Ascending aorta (tissue), 2 donors: ENCODE measurements around the gene ELL2. TPM values are rescaled to one million over a fixed set of nuclear protein-coding genes. Genes with fewer than 3 reads are reported as not detected.
A peak's percentile ranks its signal among the peaks of the same experiment; 100 is the strongest.

Experiments
- DNase-seq, 2 donors: peaks; one replicate each; pipeline ENCODE4 v3.0.0-alpha.2; 2019; ENCODE audit warnings: low spot score in 2 of 2
- H3K27ac ChIP-seq, 2 donors: fragments of 200-600 bp; sonication (generic); one replicate each; pipeline ENCODE4 v1.5.1; 2016 to 2017; ENCODE audit warnings: mild to moderate bottlenecking in 1 of 2
- H3K27me3 ChIP-seq: fragments of 200-600 bp; sonication (generic); one replicate; pipeline ENCODE4 v1.5.1; 2017
- H3K36me3 ChIP-seq, 2 donors: fragments of 200-600 bp; sonication (generic); one replicate each; pipeline ENCODE4 v1.5.1; 2016
- H3K4me1 ChIP-seq, 2 donors: fragments of 200-600 bp; sonication (generic); one replicate each; pipeline ENCODE4 v1.5.1; 2016 to 2017; ENCODE audit warnings: mild to moderate bottlenecking in 1 of 2
- H3K4me3 ChIP-seq, 2 donors: fragments of 200-600 bp; sonication (generic); one replicate each; pipeline ENCODE4 v1.5.1; 2016 to 2017; ENCODE audit warnings: mild to moderate bottlenecking in 1 of 2
- H3K9me3 ChIP-seq, 2 donors: fragments of 200-600 bp; sonication (generic); one replicate each; pipeline ENCODE4 v1.5.1; 2016
- CTCF ChIP-seq, 3 experiments: fragments of 200-600 bp in 2 of 3; fragments of 450-650 bp in 1 of 3; sonication (generic) in 2 of 3; IDR thresholded peaks; one replicate each; pipeline ENCODE4 v1.5.1; 2016 to 2019; ENCODE audit warnings: antibody characterized with exemption in 3 of 3, mild to moderate bottlenecking in 1 of 3, moderate library complexity in 1 of 3
- intact Hi-C: fragments of 100-400 bp; cut with DNase I; formaldehyde crosslinking; loops from one replicate; pipeline ENCODE4 v1.15.1; 2023
- total RNA-seq: library from RNA; depleted of rRNA; stranded (reverse); fragments of >200 nt; gene quantifications from one replicate; pipeline ENCODE4 v1.1.0, GENCODE V29; 2016

Gene ELL2
- total RNA-seq, 1 donor from 2014 or later: 26.0 TPM

- no peaks in the 10 kb centered on the region for H3K27me3 ChIP-seq
- no peak overlapping the region for H3K4me3 ChIP-seq
- no peaks in the 10 kb centered on the region for H3K9me3 ChIP-seq
- DNase-seq: no peak
- H3K36me3 ChIP-seq: no peaks in the 10 kb centered on the region
- intact Hi-C loops: no loop called here
- no peak for TF ChIP-seq CTCF (IDR thresholded peaks at IDR 0.05)
- H3K4me1 ChIP-seq: no peaks in the 10 kb centered on the region
- no peak overlapping the region for H3K27ac ChIP-seq
Observed at GRCh38 chr5:95995962-95996489, 34.4 kb upstream of the ELL2 start.

DNA sequence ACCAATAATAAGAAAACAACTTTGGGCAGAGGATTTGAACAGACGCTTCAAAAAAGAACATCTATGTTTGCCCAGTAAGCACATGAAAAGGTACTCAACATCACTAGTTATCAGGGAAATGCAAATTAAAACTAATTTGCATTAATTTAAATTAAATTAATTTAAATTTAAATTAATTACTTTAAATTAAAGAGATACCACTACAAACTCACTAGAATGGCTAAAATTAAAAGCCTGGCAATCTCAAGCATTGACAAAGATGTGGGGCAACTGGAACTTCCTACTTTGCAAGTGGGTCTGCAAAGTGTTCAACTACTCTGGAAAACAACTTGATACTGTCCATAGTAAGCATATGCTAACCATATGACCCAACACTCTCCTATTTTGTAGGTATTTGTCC is 32.1 kb upstream of the ELL2 start:
- TF ChIP-seq CTCF (IDR thresholded peaks at IDR 0.05): no peak
- no peaks in the 10 kb centered on the region for H3K27me3 ChIP-seq
- no peaks in the 10 kb centered on the region for H3K9me3 ChIP-seq
- peaks cover 5 to 10% of the 10 kb centered on the region in 2 donors for H3K4me1 ChIP-seq
- H3K36me3 ChIP-seq: no peaks in the 10 kb centered on the region
- intact Hi-C loops: no loop called here
- no peak for DNase-seq
- H3K4me3 ChIP-seq: no peak overlapping the region
- no peak overlapping the region for H3K27ac ChIP-seq

DNA sequence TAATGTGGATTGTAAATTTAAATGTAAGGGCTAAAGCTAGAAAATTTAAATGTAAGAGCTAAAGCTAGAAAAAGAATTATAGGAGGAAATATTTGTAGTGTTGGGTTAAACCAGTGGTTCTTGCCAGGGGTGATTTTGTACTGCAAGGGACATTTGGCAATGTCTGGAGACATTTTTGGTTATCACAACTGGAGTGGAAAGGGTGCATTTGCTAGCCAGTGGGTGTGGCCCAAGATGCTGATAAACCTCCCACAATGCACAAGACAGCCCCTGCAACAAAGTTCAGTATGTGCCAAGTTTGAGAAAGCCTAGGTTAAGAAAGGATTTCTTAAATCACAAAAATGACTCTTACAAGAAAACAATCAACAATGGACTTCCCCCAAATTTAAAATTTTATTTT is 31.6 kb upstream of the ELL2 start:
- Histone ChIP-seq H3K27ac (no peak overlapping the region), H3K4me1 (peaks cover 5 to 10% of the 10 kb centered on the region in 2 donors), H3K36me3 (no peaks in the 10 kb centered on the region), H3K9me3 (no peaks in the 10 kb centered on the region), H3K27me3 (no peaks in the 10 kb centered on the region), H3K4me3 (no peak overlapping the region)
- intact Hi-C loops: no loop called here
- TF ChIP-seq CTCF (IDR thresholded peaks at IDR 0.05): no peak
- no peak for DNase-seq

GRCh38 chr5:95989283-95990048 is 27.8 kb upstream of the ELL2 start:
- Histone ChIP-seq H3K9me3 (no peaks in the 10 kb centered on the region), H3K4me1 (peaks cover 5 to 20% of the 10 kb centered on the region in 2 donors), H3K36me3 (no peaks in the 10 kb centered on the region), H3K27ac (peak overlapping the region in 1 of 2 donors; percentile 8), H3K27me3 (no peaks in the 10 kb centered on the region), H3K4me3 (no peak overlapping the region)
- no peak for DNase-seq
- no peak for TF ChIP-seq CTCF (IDR thresholded peaks at IDR 0.05)
- intact Hi-C loops: no loop called here

DNA sequence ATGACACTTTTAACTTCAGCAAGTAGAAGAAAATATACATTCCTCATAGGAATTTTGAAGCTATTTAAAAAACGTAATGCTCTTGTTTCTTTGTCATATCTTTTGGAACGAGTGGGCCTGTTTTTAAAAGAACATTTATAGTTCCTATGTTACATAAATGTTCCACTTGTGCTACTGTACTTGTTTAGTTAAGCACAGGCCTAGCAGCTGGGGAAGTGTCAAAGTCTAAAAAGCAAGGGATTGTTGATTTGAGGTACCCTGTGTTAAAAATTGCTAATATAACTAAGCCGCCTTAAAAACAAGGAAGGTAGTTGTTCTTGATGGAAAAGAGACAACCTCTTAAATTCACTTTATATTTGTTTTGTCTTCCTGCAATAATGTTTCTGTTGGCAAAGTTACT is 27.2 kb upstream of the ELL2 start:
- intact Hi-C loops: no loop called here
- H3K27ac ChIP-seq: peak overlapping the region in 1 of 2 donors; percentile 8
- DNase-seq: no peak
- no peaks in the 10 kb centered on the region for H3K27me3 ChIP-seq
- H3K9me3 ChIP-seq: no peaks in the 10 kb centered on the region
- peaks cover 5 to 20% of the 10 kb centered on the region in 2 donors for H3K4me1 ChIP-seq
- H3K4me3 ChIP-seq: no peak overlapping the region
- H3K36me3 ChIP-seq: no peaks in the 10 kb centered on the region
- no peak for TF ChIP-seq CTCF (IDR thresholded peaks at IDR 0.05)
